ENCODE results near the gene SEMA5B.

DNA sequence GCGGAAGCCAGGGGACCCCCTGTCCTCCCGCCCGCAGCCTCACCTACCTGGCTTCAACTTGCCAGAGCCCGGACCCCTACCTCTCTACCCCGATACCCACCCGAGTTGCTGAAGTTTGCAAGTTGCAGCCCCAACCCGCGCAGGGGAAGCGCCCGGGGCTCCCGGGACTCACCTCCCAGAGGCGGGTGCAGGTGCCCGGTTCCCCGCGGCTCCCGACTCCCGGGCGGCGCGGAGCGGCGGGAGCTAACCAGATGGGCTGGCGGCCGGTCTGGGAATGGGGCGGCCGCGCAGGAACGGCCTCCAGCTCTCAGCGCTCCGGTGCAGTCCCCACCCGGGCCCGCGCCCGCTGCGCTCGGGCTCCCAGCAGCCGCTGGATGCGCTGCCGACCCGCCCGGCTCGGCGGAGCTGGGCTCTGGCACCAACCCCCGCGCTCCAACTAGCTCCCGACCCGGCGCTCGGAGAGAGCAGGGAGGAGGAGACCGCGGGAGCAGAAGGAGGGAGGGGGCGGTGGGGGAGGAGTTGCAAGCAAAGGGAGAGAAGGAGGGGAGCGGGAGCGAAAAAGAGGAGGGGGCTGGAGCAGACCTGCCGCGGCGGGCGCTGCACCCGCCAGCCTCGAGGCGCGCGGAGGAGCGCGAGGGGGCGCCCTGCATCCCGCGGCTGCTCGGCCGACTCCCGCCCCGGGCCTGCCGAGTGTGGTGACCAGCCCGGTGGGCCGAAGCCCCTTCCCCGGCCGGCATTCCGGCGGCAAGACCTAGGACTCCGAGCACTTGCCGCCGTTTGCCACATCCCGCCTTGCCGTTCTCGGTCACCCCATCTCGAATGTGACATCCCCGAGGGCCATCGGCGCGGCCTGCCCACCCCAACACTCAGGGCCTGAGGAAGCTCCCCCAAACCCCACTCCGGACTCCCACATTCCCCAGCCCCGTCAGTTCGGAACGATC is at the start of gene SEMA5B:
- peak in 4 of 6 experiments; percentile 14 to 41 (median 30) for TF ChIP-seq CTCF (IDR thresholded peaks at IDR 0.05)
- TF ChIP-seq EP300 (IDR thresholded peaks at IDR 0.05), result no peak
- TF ChIP-seq POLR2A (IDR thresholded peaks at IDR 0.05), result no peak
